B cell (primary cell): Measurements from ENCODE around the gene NPC2. TPM values are rescaled to one million over a fixed set of nuclear protein-coding genes. Genes with fewer than 3 reads are reported as not detected.

Experiments used
- ATAC-seq: fragments of 200-7000 bp; cut with Tn5 transposase; one replicate; pipeline ENCODE4 v1.10.0; 2021; ENCODE audit warnings: low read depth, mild to moderate bottlenecking, moderate number of reproducible peaks, moderate library complexity
- CTCF ChIA-PET: fragments of 350-600 bp; sonication (Branson Sonifier 250); formaldehyde crosslinking; loops from one replicate; lab custom pipeline; 2021; ENCODE audit warnings: antibody characterized with exemption, inconsistent platforms; lab: Charles Lee
- POLR2A ChIA-PET: fragments of 350-600 bp; sonication (Branson Sonifier 250); formaldehyde crosslinking; loops from one replicate; lab custom pipeline; 2021; ENCODE audit warnings: antibody characterized with exemption; lab: Charles Lee
- DNase-seq: peaks from one replicate; pipeline ENCODE4 v3.0.0; 2013
- H2AFZ ChIP-seq: 2 replicates; pipeline ENCODE4 v1.6.1; 2012; ENCODE audit warnings: mild to moderate bottlenecking, low read depth, low read length; ENCODE audit not compliant: insufficient read depth, poor library complexity, severe bottlenecking
- H3K27ac ChIP-seq, 2 donors: 1 replicate in 1 of 2; 2 replicates in 1 of 2; pipeline ENCODE4 v1.5.1; 2012 to 2013; ENCODE audit warnings: low read length in 2 of 2, mild to moderate bottlenecking in 2 of 2, moderate library complexity in 1 of 2
- H3K27me3 ChIP-seq, 4 experiments: fragments of 200-600 bp in 1 of 4; sonication (generic) in 1 of 4; replicated peaks in 1 of 4; 1 replicate in 2 of 4; 2 replicates in 2 of 4; pipeline versions ENCODE4 v1.6.1 to v1.7.0; 2013 to 2016; ENCODE audit warnings: low read length in 3 of 4, mild to moderate bottlenecking in 2 of 4, mixed read lengths in 1 of 4, moderate library complexity in 1 of 4; ENCODE audit not compliant: insufficient read depth in 4 of 4, control insufficient read depth in 3 of 4; ENCODE audit errors: control extremely low read depth in 1 of 4
- H3K36me3 ChIP-seq, 2 experiments: replicated peaks in 1 of 2; 1 replicate in 1 of 2; 2 replicates in 1 of 2; pipeline versions ENCODE4 v1.6.1 to v1.7.1; 2013; ENCODE audit warnings: low read length in 1 of 2; ENCODE audit not compliant: insufficient read depth in 2 of 2, control insufficient read depth in 1 of 2; ENCODE audit errors: control extremely low read depth in 1 of 2, extremely low read depth in 1 of 2
- H3K4me1 ChIP-seq, 2 donors: fragments of 200-600 bp in 1 of 2; sonication (generic) in 1 of 2; 1 replicate in 1 of 2; 2 replicates in 1 of 2; pipeline versions ENCODE4 v1.5.1 to v1.6.1; 2013 to 2017; ENCODE audit warnings: low read length in 2 of 2; ENCODE audit not compliant: control insufficient read depth in 2 of 2, insufficient read depth in 2 of 2
- H3K4me2 ChIP-seq: replicated peaks from 2 replicates; pipeline ENCODE3; 2012; ENCODE audit warnings: mild to moderate bottlenecking, low read depth, low read length; ENCODE audit not compliant: poor library complexity, severe bottlenecking
- H3K4me3 ChIP-seq, 5 experiments: fragments of 200-600 bp in 1 of 5; sonication (generic) in 1 of 5; 1 replicate in 3 of 5; 2 replicates in 2 of 5; pipeline versions ENCODE4 v1.5.1 to v1.7.0; 2011 to 2016; ENCODE audit warnings: low read length in 4 of 5, mild to moderate bottlenecking in 4 of 5, low read depth in 2 of 5, control low read depth in 1 of 5, moderate library complexity in 1 of 5; ENCODE audit not compliant: insufficient read depth in 1 of 5; ENCODE audit errors: control extremely low read depth in 1 of 5, extremely low read depth in 1 of 5
- H3K79me2 ChIP-seq: fragments of 200-600 bp; sonication (generic); one replicate; pipeline ENCODE4 v1.6.0; 2016; ENCODE audit warnings: low read length; ENCODE audit not compliant: control insufficient read depth, insufficient read depth
- H3K9ac ChIP-seq: fragments of 200-600 bp; sonication (generic); 2 replicates; pipeline ENCODE4 v1.6.1; 2017; ENCODE audit warnings: mild to moderate bottlenecking, low read length, moderate library complexity
- H3K9me3 ChIP-seq, 3 donors: one replicate each; pipeline versions ENCODE4 v1.6.1 to v1.7.1; 2013; ENCODE audit warnings: low read length in 2 of 3; ENCODE audit not compliant: control insufficient read depth in 2 of 3, insufficient read depth in 1 of 3; ENCODE audit errors: control extremely low read depth in 1 of 3
- H4K20me1 ChIP-seq: 2 replicates; pipeline ENCODE4 v1.6.0; 2012; ENCODE audit warnings: mild to moderate bottlenecking, low read length; ENCODE audit not compliant: insufficient read depth, control insufficient read depth, poor library complexity, severe bottlenecking
- H3K27ac Mint-ChIP-seq: one replicate; pipeline ENCODE4 v1.8.0; 2021; ENCODE audit warnings: mixed read lengths
- H3K27me3 Mint-ChIP-seq: one replicate; pipeline ENCODE4 v1.8.0; 2021; ENCODE audit warnings: mixed read lengths
- H3K4me1 Mint-ChIP-seq: one replicate; pipeline ENCODE4 v1.8.0; 2021; ENCODE audit warnings: mixed read lengths
- H3K4me3 Mint-ChIP-seq: one replicate; pipeline ENCODE4 v1.8.0; 2021; ENCODE audit warnings: mixed read lengths
- H3K9me3 Mint-ChIP-seq: one replicate; pipeline ENCODE4 v1.8.0; 2022; ENCODE audit warnings: mixed read lengths; ENCODE audit not compliant: insufficient read depth
- EZH2 ChIP-seq: IDR thresholded peaks from 2 replicates; pipeline ENCODE4 v1.6.1; 2012; ENCODE audit warnings: borderline replicate concordance, low read depth, mild to moderate bottlenecking, moderate library complexity, low read length; ENCODE audit not compliant: insufficient read depth, poor library complexity, severe bottlenecking
- WGBS: methylation state at CpG from one replicate; pipeline ENCODE4 v1.1.5; 2013; ENCODE audit warnings: missing lambda C conversion rate; ENCODE audit not compliant: insufficient coverage; 5-methylcytosine and 5-hydroxymethylcytosine counted together
- intact Hi-C: fragments of 100-400 bp; cut with micrococcal nuclease; formaldehyde crosslinking; loops from one replicate; pipeline ENCODE4 v1.10.0; 2022
- polyA plus RNA-seq: library from polyadenylated mRNA; depleted of rRNA; stranded (reverse); fragments of >200 nt; gene quantifications from 2 replicates; pipeline ENCODE4 v1.2.3, GENCODE V29; 2012
- total RNA-seq, 2 donors: library from RNA; stranded (reverse); fragments of 120-200 nt in 1 of 2; gene quantifications; 1 replicate in 1 of 2; 2 replicates in 1 of 2; pipeline versions ENCODE4 v1.2.3 to v1.2.4, GENCODE V29; 2013 to 2022
- TF ChIP-seq, protein P1 (sequence below): fragments of 200-600 bp; IDR thresholded peaks from one replicate; pipeline ENCODE4 v1.8.0; 2022; ENCODE audit warnings: antibody characterized with exemption, mild to moderate bottlenecking

The NPC2 gene
- total and polyA plus RNA-seq, 2 donors (not counting 1 experiment from before 2014, with no cell fraction given): 93.8 to 154 TPM

DNA sequence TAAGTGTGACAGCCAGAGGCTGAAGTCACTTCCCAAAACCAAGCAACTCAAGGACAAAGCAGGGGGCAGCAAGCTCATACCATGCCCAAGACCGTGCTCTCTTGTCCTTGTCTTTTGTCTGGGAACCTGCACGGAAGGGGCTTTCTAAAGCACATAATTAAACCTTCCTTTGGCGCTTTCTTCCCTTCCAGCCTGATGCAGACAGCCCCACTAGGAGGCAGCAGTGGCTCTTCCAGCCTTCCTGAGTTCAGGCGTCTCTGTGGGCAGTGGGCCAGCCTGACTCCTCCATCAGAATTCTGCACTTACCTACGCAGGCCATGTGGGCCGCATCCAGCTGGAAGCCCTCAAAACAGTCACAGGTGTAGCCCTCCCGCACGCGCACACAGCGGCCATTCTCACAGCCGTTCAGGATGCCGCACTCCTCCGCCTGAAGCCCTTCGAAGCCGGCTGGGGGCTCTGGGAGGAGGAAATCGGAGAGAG lies 8.1 kb upstream of the NPC2 start:
- Histone ChIP-seq H3K9ac (no peak overlapping the region), H3K79me2 (no peaks in the 10 kb centered on the region), H3K27ac (no peak overlapping the region), H3K4me3 (no peak overlapping the region), H3K4me2 (no peak overlapping the region), H2AFZ (no peak overlapping the region), H3K36me3 (no peaks in the 10 kb centered on the region), H3K27me3 (no peaks in the 10 kb centered on the region), H4K20me1 (no peaks in the 10 kb centered on the region), H3K4me1 (peaks cover 5 to 7% of the 10 kb centered on the region in 2 donors), H3K9me3 (no peaks in the 10 kb centered on the region)
- POLR2A ChIA-PET: no interaction called here
- Mint-ChIP-seq H3K9me3 (no peaks in the 10 kb centered on the region), H3K4me3 (no peak overlapping the region), H3K27me3 (no peaks in the 10 kb centered on the region), H3K27ac (no peak overlapping the region), H3K4me1 (peaks cover 6% of the 10 kb centered on the region)
- DNase-seq (no peak), ATAC-seq (no peak)
- intact Hi-C loops: no loop called here
- TF ChIP-seq, protein P1, sequence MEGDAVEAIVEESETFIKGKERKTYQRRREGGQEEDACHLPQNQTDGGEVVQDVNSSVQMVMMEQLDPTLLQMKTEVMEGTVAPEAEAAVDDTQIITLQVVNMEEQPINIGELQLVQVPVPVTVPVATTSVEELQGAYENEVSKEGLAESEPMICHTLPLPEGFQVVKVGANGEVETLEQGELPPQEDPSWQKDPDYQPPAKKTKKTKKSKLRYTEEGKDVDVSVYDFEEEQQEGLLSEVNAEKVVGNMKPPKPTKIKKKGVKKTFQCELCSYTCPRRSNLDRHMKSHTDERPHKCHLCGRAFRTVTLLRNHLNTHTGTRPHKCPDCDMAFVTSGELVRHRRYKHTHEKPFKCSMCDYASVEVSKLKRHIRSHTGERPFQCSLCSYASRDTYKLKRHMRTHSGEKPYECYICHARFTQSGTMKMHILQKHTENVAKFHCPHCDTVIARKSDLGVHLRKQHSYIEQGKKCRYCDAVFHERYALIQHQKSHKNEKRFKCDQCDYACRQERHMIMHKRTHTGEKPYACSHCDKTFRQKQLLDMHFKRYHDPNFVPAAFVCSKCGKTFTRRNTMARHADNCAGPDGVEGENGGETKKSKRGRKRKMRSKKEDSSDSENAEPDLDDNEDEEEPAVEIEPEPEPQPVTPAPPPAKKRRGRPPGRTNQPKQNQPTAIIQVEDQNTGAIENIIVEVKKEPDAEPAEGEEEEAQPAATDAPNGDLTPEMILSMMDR: no peak
- no peak for TF ChIP-seq EZH2
- CTCF ChIA-PET: no interaction called here
- 83% methylated on average over 13 of the region's 16 CpGs for WGBS

DNA sequence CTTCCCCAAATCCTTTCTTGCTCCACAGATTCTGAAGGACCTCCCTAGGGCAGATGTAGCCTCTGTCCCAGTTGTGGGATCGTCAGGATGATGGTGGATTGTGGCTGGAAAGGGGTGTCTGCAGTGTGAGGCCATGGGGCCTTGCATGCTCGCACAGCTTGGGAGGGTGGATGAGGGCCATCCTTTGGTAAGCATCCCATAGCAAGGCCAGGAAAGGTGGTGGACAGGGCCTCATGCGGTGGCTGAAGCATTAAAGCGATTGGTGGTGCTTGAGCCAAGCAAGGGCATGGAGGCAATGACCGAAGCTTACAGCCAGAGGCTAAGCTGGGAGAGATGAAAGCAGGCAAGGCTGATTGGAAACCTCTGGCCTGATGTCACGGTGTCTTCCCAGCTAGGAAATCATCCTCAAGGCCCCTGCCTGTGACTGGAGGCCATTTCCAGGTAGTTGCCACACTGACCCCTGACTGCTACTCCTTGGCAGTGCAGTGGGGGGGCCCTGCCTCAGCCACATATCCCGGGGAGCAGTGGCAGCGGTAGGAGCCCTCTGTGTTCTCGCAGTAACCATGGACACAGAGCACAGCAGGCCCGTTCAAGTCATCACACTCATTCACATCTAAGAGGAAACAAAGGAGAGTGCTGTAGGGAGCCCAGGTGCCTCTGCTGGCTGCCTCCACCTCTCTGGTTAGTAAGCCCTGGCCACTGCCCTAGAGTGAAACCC lies 7.5 kb upstream of the NPC2 start:
- Mint-ChIP-seq H3K4me3 (no peak overlapping the region), H3K27me3 (no peaks in the 10 kb centered on the region), H3K4me1 (peaks cover 2% of the 10 kb centered on the region), H3K9me3 (no peaks in the 10 kb centered on the region), H3K27ac (no peak overlapping the region)
- H3K4me3 ChIP-seq: no peak overlapping the region
- ChIA-PET CTCF (no interaction called here), POLR2A (no interaction called here)
- H3K36me3 ChIP-seq: no peaks in the 10 kb centered on the region
- intact Hi-C loops: no loop called here
- WGBS: 94% methylated on average over 10 of the region's 10 CpGs
- no peaks in the 10 kb centered on the region for H4K20me1 ChIP-seq
- no peaks in the 10 kb centered on the region for H3K9me3 ChIP-seq
- no peaks in the 10 kb centered on the region for H3K79me2 ChIP-seq
- peaks cover 0 to under 1% of the 10 kb centered on the region in 2 donors for H3K4me1 ChIP-seq
- no peak overlapping the region for H3K4me2 ChIP-seq
- no peak overlapping the region for H3K27ac ChIP-seq
- TF ChIP-seq, protein P1: no peak
- TF ChIP-seq EZH2: no peak
- H3K27me3 ChIP-seq: no peaks in the 10 kb centered on the region
- no peak for ATAC-seq
- H2AFZ ChIP-seq: no peak overlapping the region
- no peak overlapping the region for H3K9ac ChIP-seq
- DNase-seq: no peak
